ENCODE results near the gene TBL3. TPM values are rescaled to one million over a fixed set of nuclear protein-coding genes. Genes with fewer than 3 reads are reported as not detected.
A peak's percentile ranks its signal among the peaks of the same experiment; 100 is the strongest.

TBL3 gene
- total and polyA plus RNA-seq, 12 donors, result 18.5 to 71.1 (median 22.3) TPM

GRCh38 chr16:1997494-1998359 lies 25.9 kb downstream of the TBL3 start:
- no peak for TF ChIP-seq CTCF (IDR thresholded peaks at IDR 0.05)
- ATAC-seq (peak in 1 of 8 donors; percentile 10), DNase-seq (no peak)
- Histone ChIP-seq H3K27me3 (no peaks in the 10 kb centered on the region), H3K9me3 (no peaks in the 10 kb centered on the region), H3K36me3 (peaks cover 16 to 67% (median 57%) of the 10 kb centered on the region in 9 donors), H3K27ac (no peak overlapping the region), H3K4me3 (no peak overlapping the region), H3K4me1 (peaks cover 0 to 5% (median 0%) of the 10 kb centered on the region in 9 donors)
- intact Hi-C loops (cut with DNase I), result no loop called here
- WGBS, 2 donors, result 89 to 90% methylated on average over 25 to 26 of the region's 26 CpGs

GRCh38 chr16:1998360-1998835 lies 26.5 kb downstream of the TBL3 start:
- H3K4me1 ChIP-seq, result peaks cover 0 to 9% (median under 1%) of the 10 kb centered on the region in 9 donors
- no peak overlapping the region for H3K4me3 ChIP-seq
- no peak for DNase-seq
- H3K27ac ChIP-seq, result no peak overlapping the region
- no peaks in the 10 kb centered on the region for H3K9me3 ChIP-seq
- H3K36me3 ChIP-seq, result peaks cover 16 to 74% (median 63%) of the 10 kb centered on the region in 9 donors
- no peak for TF ChIP-seq CTCF (IDR thresholded peaks at IDR 0.05)
- intact Hi-C loops (cut with DNase I), result no loop called here
- 95 to 96% methylated on average over 27 of the region's 27 CpGs for WGBS, 2 donors
- H3K27me3 ChIP-seq, result no peaks in the 10 kb centered on the region
- no peak for ATAC-seq

- Histone ChIP-seq H3K9me3 (no peaks in the 10 kb centered on the region), H3K4me1 (peaks cover 3 to 17% (median 7%) of the 10 kb centered on the region in 9 donors), H3K27me3 (no peaks in the 10 kb centered on the region), H3K27ac (no peak overlapping the region), H3K4me3 (no peak overlapping the region), H3K36me3 (peaks cover 16 to 75% (median 63%) of the 10 kb centered on the region in 9 donors)
- 94 to 95% methylated on average over 38 to 39 of the region's 39 CpGs for WGBS, 2 donors
- no peak for TF ChIP-seq CTCF (IDR thresholded peaks at IDR 0.05)
- intact Hi-C loops (cut with DNase I), result no loop called here
- ATAC-seq (no peak), DNase-seq (no peak)
These were observed 27.3 kb downstream of the TBL3 start for GRCh38 chr16:1998852-1999801.
